ENCODE data around the gene TTC23. TPM values are rescaled to one million over a fixed set of nuclear protein-coding genes. Genes with fewer than 3 reads are reported as not detected.

The TTC23 gene
- total RNA-seq, result 10 to 100 TPM; 14.0 to 19.4 TPM
- polyA plus RNA-seq (ENCODE audit: insufficient read length in 6 of 6), result 10 to 100 TPM; 32.9 to 41.7 (median 37.5) TPM
- long read RNA-seq, donor 1, partial matches to known transcripts, result 0 of 1 reads
- long read RNA-seq, donor 1, other reads (novel, unspliced or antisense), result 0 of 1 reads
- long read RNA-seq, donor 2, partial matches to known transcripts, result 0 of 3 reads
- long read RNA-seq, donor 2, other reads (novel, unspliced or antisense), result 0 of 3 reads
- long read RNA-seq, donor 3, partial matches to known transcripts, result 0 of 1 reads
- long read RNA-seq, donor 3, other reads (novel, unspliced or antisense), result 0 of 1 reads
- long read RNA-seq, donor 4, partial matches to known transcripts, result 0 of 3 reads
- long read RNA-seq, donor 4, other reads (novel, unspliced or antisense), result 3 of 3 reads
- long read RNA-seq, donor 5, result 0 reads
- long read RNA-seq, donor 6, result 0 reads
- long read RNA-seq, donor 7, partial matches to known transcripts, result 0 of 1 reads
- long read RNA-seq, donor 7, other reads (novel, unspliced or antisense), result 0 of 1 reads
- long read RNA-seq, donor 8, partial matches to known transcripts, result 0 of 1 reads
- long read RNA-seq, donor 8, other reads (novel, unspliced or antisense), result 0 of 1 reads
- long read RNA-seq, donor 9, result 0 reads
- long read RNA-seq, donor 10, partial matches to known transcripts, result 0 of 1 reads
- long read RNA-seq, donor 10, other reads (novel, unspliced or antisense), result 1 of 1 reads
- long read RNA-seq, donor 11, result 0 reads
- long read RNA-seq, donor 12, partial matches to known transcripts, result 0 of 1 reads
- long read RNA-seq, donor 12, other reads (novel, unspliced or antisense), result 0 of 1 reads

GRCh38 chr15:99249270-99249841 lies at the start of gene TTC23:
Gene TTC23, minus strand, starts transcription at chr15:99249581. Its CDS starts 20,869 bp downstream, at chr15:99228712.
- Histone ChIP-seq H3K27me3 (no peaks in the 10 kb centered on the region), H3K27ac (peak within 1 kb of the TSS; percentile 87 to 90), H3K9me3 (no peaks in the 10 kb centered on the region), H3K4me1 (peaks cover 12 to 34% of the 10 kb centered on the region in 2 donors), H3K36me3 (no peaks in the 10 kb centered on the region), H3K4me3 (peak within 1 kb of the TSS; percentile 50 to 74)
- peak in 2 of 4 donors; percentile 79 to 87 for DNase-seq
- ATAC-seq, result peak; percentile 54
- intact Hi-C loops (cut with DNase I), result no loop called here
- no peak for TF ChIP-seq CTCF (IDR thresholded peaks at IDR 0.05)

GRCh38 chr15:99296386-99296785 lies 47.0 kb upstream of the TTC23 start:
- Histone ChIP-seq H3K4me3 (no peak overlapping the region), H3K27ac (no peak overlapping the region), H3K9me3 (peaks cover 0 to 3% of the 10 kb centered on the region in 2 donors), H3K36me3 (no peaks in the 10 kb centered on the region), H3K27me3 (no peaks in the 10 kb centered on the region), H3K4me1 (no peaks in the 10 kb centered on the region)
- intact Hi-C loops (cut with DNase I), result no loop called here
- no peak for DNase-seq
- ATAC-seq, result no peak
- TF ChIP-seq CTCF (IDR thresholded peaks at IDR 0.05), result no peak

- DNase-seq, result no peak
- no peak for ATAC-seq
- intact Hi-C loops (cut with DNase I), result no loop called here
- Histone ChIP-seq H3K9me3 (peaks cover 0 to 3% of the 10 kb centered on the region in 2 donors), H3K27me3 (no peaks in the 10 kb centered on the region), H3K4me1 (no peaks in the 10 kb centered on the region), H3K36me3 (no peaks in the 10 kb centered on the region), H3K4me3 (no peak overlapping the region), H3K27ac (no peak overlapping the region)
- TF ChIP-seq CTCF (IDR thresholded peaks at IDR 0.05), result no peak
These were observed 46.5 kb upstream of the TTC23 start for GRCh38 chr15:99295840-99296239.

- ATAC-seq (no peak), DNase-seq (no peak)
- no peaks in the 10 kb centered on the region for H3K36me3 ChIP-seq
- H3K27me3 ChIP-seq, result no peaks in the 10 kb centered on the region
- H3K9me3 ChIP-seq, result peaks cover 0 to 3% of the 10 kb centered on the region in 2 donors
- intact Hi-C loops (cut with DNase I), result no loop called here
- H3K4me1 ChIP-seq, result no peaks in the 10 kb centered on the region
- no peak overlapping the region for H3K4me3 ChIP-seq
- no peak for TF ChIP-seq CTCF (IDR thresholded peaks at IDR 0.05)
- H3K27ac ChIP-seq, result no peak overlapping the region
These were observed 42.3 kb upstream of the TTC23 start for GRCh38 chr15:99291643-99292042.
